B cell (primary cell): ENCODE measurements around the gene HSP90B1. TPM values are rescaled to one million over a fixed set of nuclear protein-coding genes. Genes with fewer than 3 reads are reported as not detected.

Experiments
- ATAC-seq: fragments of 200-7000 bp; cut with Tn5 transposase; one replicate; pipeline ENCODE4 v1.10.0; 2021; ENCODE audit warnings: low read depth, mild to moderate bottlenecking, moderate number of reproducible peaks, moderate library complexity
- CTCF ChIA-PET: fragments of 350-600 bp; sonication (Branson Sonifier 250); formaldehyde crosslinking; loops from one replicate; lab custom pipeline; 2021; ENCODE audit warnings: antibody characterized with exemption, inconsistent platforms; lab: Charles Lee
- POLR2A ChIA-PET: fragments of 350-600 bp; sonication (Branson Sonifier 250); formaldehyde crosslinking; loops from one replicate; lab custom pipeline; 2021; ENCODE audit warnings: antibody characterized with exemption; lab: Charles Lee
- DNase-seq: peaks from one replicate; pipeline ENCODE4 v3.0.0; 2013
- H2AFZ ChIP-seq: 2 replicates; pipeline ENCODE4 v1.6.1; 2012; ENCODE audit warnings: mild to moderate bottlenecking, low read depth, low read length; ENCODE audit not compliant: insufficient read depth, poor library complexity, severe bottlenecking
- H3K27ac ChIP-seq, 2 donors: 1 replicate in 1 of 2; 2 replicates in 1 of 2; pipeline ENCODE4 v1.5.1; 2012 to 2013; ENCODE audit warnings: low read length in 2 of 2, mild to moderate bottlenecking in 2 of 2, moderate library complexity in 1 of 2
- H3K27me3 ChIP-seq, 4 experiments: fragments of 200-600 bp in 1 of 4; sonication (generic) in 1 of 4; replicated peaks in 1 of 4; 1 replicate in 2 of 4; 2 replicates in 2 of 4; pipeline versions ENCODE4 v1.6.1 to v1.7.0; 2013 to 2016; ENCODE audit warnings: low read length in 3 of 4, mild to moderate bottlenecking in 2 of 4, mixed read lengths in 1 of 4, moderate library complexity in 1 of 4; ENCODE audit not compliant: insufficient read depth in 4 of 4, control insufficient read depth in 3 of 4; ENCODE audit errors: control extremely low read depth in 1 of 4
- H3K36me3 ChIP-seq, 2 experiments: replicated peaks in 1 of 2; 1 replicate in 1 of 2; 2 replicates in 1 of 2; pipeline versions ENCODE4 v1.6.1 to v1.7.1; 2013; ENCODE audit warnings: low read length in 1 of 2; ENCODE audit not compliant: insufficient read depth in 2 of 2, control insufficient read depth in 1 of 2; ENCODE audit errors: control extremely low read depth in 1 of 2, extremely low read depth in 1 of 2
- H3K4me1 ChIP-seq, 2 donors: fragments of 200-600 bp in 1 of 2; sonication (generic) in 1 of 2; 1 replicate in 1 of 2; 2 replicates in 1 of 2; pipeline versions ENCODE4 v1.5.1 to v1.6.1; 2013 to 2017; ENCODE audit warnings: low read length in 2 of 2; ENCODE audit not compliant: control insufficient read depth in 2 of 2, insufficient read depth in 2 of 2
- H3K4me2 ChIP-seq: replicated peaks from 2 replicates; pipeline ENCODE3; 2012; ENCODE audit warnings: mild to moderate bottlenecking, low read depth, low read length; ENCODE audit not compliant: poor library complexity, severe bottlenecking
- H3K4me3 ChIP-seq, 5 experiments: fragments of 200-600 bp in 1 of 5; sonication (generic) in 1 of 5; 1 replicate in 3 of 5; 2 replicates in 2 of 5; pipeline versions ENCODE4 v1.5.1 to v1.7.0; 2011 to 2016; ENCODE audit warnings: low read length in 4 of 5, mild to moderate bottlenecking in 4 of 5, low read depth in 2 of 5, control low read depth in 1 of 5, moderate library complexity in 1 of 5; ENCODE audit not compliant: insufficient read depth in 1 of 5; ENCODE audit errors: control extremely low read depth in 1 of 5, extremely low read depth in 1 of 5
- H3K79me2 ChIP-seq: fragments of 200-600 bp; sonication (generic); one replicate; pipeline ENCODE4 v1.6.0; 2016; ENCODE audit warnings: low read length; ENCODE audit not compliant: control insufficient read depth, insufficient read depth
- H3K9ac ChIP-seq: fragments of 200-600 bp; sonication (generic); 2 replicates; pipeline ENCODE4 v1.6.1; 2017; ENCODE audit warnings: mild to moderate bottlenecking, low read length, moderate library complexity
- H3K9me3 ChIP-seq, 3 donors: one replicate each; pipeline versions ENCODE4 v1.6.1 to v1.7.1; 2013; ENCODE audit warnings: low read length in 2 of 3; ENCODE audit not compliant: control insufficient read depth in 2 of 3, insufficient read depth in 1 of 3; ENCODE audit errors: control extremely low read depth in 1 of 3
- H4K20me1 ChIP-seq: 2 replicates; pipeline ENCODE4 v1.6.0; 2012; ENCODE audit warnings: mild to moderate bottlenecking, low read length; ENCODE audit not compliant: insufficient read depth, control insufficient read depth, poor library complexity, severe bottlenecking
- H3K27ac Mint-ChIP-seq: one replicate; pipeline ENCODE4 v1.8.0; 2021; ENCODE audit warnings: mixed read lengths
- H3K27me3 Mint-ChIP-seq: one replicate; pipeline ENCODE4 v1.8.0; 2021; ENCODE audit warnings: mixed read lengths
- H3K4me1 Mint-ChIP-seq: one replicate; pipeline ENCODE4 v1.8.0; 2021; ENCODE audit warnings: mixed read lengths
- H3K4me3 Mint-ChIP-seq: one replicate; pipeline ENCODE4 v1.8.0; 2021; ENCODE audit warnings: mixed read lengths
- H3K9me3 Mint-ChIP-seq: one replicate; pipeline ENCODE4 v1.8.0; 2022; ENCODE audit warnings: mixed read lengths; ENCODE audit not compliant: insufficient read depth
- CTCF ChIP-seq: fragments of 200-600 bp; IDR thresholded peaks from one replicate; pipeline ENCODE4 v1.8.0; 2022; ENCODE audit warnings: antibody characterized with exemption, mild to moderate bottlenecking
- EZH2 ChIP-seq: IDR thresholded peaks from 2 replicates; pipeline ENCODE4 v1.6.1; 2012; ENCODE audit warnings: borderline replicate concordance, low read depth, mild to moderate bottlenecking, moderate library complexity, low read length; ENCODE audit not compliant: insufficient read depth, poor library complexity, severe bottlenecking
- WGBS: methylation state at CpG from one replicate; pipeline ENCODE4 v1.1.5; 2013; ENCODE audit warnings: missing lambda C conversion rate; ENCODE audit not compliant: insufficient coverage; 5-methylcytosine and 5-hydroxymethylcytosine counted together
- intact Hi-C: fragments of 100-400 bp; cut with micrococcal nuclease; formaldehyde crosslinking; loops from one replicate; pipeline ENCODE4 v1.10.0; 2022
- polyA plus RNA-seq: library from polyadenylated mRNA; depleted of rRNA; stranded (reverse); fragments of >200 nt; gene quantifications from 2 replicates; pipeline ENCODE4 v1.2.3, GENCODE V29; 2012
- total RNA-seq, 2 donors: library from RNA; stranded (reverse); fragments of 120-200 nt in 1 of 2; gene quantifications; 1 replicate in 1 of 2; 2 replicates in 1 of 2; pipeline versions ENCODE4 v1.2.3 to v1.2.4, GENCODE V29; 2013 to 2022

The HSP90B1 gene
- total and polyA plus RNA-seq, 2 donors (not counting 1 experiment from before 2014, with no cell fraction given) = 94.5 to 203 TPM

DNA sequence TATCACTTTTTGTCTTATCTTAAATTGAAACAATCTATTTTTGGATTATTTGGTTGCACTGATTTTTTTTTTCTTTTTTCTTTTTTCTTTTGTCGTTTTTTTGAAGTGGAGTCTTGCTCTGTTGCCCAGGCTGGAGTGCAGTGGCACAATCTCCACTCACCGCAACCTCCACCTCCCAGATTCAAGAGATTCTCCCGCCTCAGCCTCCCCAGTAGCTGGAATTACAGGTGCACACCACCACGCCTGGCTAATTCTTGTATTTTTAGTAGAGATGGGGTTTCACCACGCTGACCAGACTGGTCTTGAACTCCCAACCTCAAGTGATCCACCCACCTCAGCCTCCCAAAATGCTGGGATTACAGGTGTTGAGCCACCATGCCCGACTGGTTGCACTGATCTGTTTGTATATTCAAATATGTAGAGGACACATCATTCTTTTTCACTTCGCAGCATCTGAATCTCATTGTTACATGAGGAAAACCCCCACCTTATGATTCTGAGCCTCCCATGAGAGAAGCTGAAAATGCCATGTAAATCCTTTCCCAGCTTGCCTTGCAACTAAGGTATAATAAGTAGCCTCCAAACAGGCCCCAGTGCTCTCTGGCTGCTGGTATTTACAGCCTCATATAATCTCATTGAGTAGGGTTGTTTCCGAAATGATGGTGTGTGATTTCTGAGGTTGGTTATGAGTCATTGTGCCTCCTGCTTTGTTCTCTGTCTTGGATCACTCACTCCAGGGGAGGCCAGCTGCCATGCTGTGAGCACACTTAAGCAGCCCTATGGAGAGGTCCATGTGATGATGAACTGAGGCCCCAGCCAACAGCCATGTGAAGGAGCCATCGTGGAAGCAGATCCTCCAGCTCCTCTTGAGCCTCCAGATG is 5.2 kb upstream of the HSP90B1 start:
- H3K27ac ChIP-seq = no peak overlapping the region
- Mint-ChIP-seq H3K27ac (peak overlapping the region; percentile 88), H3K9me3 (no peaks in the 10 kb centered on the region), H3K27me3 (no peaks in the 10 kb centered on the region), H3K4me1 (peaks cover 32% of the 10 kb centered on the region), H3K4me3 (peak overlapping the region; percentile 47)
- no peak for ATAC-seq
- no peak for DNase-seq
- no peak overlapping the region for H3K9ac ChIP-seq
- peak overlapping the region; percentile 20 for H2AFZ ChIP-seq
- POLR2A ChIA-PET = no interaction called here
- H3K79me2 ChIP-seq = peaks cover 4% of the 10 kb centered on the region
- peaks cover 13 to 15% of the 10 kb centered on the region in 2 donors for H3K4me1 ChIP-seq
- no peaks in the 10 kb centered on the region for H3K27me3 ChIP-seq
- H4K20me1 ChIP-seq = no peaks in the 10 kb centered on the region
- H3K4me2 ChIP-seq = no peak overlapping the region
- H3K9me3 ChIP-seq = no peaks in the 10 kb centered on the region
- WGBS = 77% methylated on average over 2 of the region's 9 CpGs
- no peaks in the 10 kb centered on the region for H3K36me3 ChIP-seq
- TF ChIP-seq CTCF = no peak
- TF ChIP-seq EZH2 = no peak
- intact Hi-C loops = no loop called here
- CTCF ChIA-PET = interaction anchor here (0.5 to 5.0 kb wide), 4 partner anchors 36 to 213 kb away, joined by 3 to 22 read pairs (median 4); partner anchors contain the start of gene NFYB
- H3K4me3 ChIP-seq = no peak overlapping the region

GRCh38 chr12:103928682-103929045 is 1.5 kb upstream of the HSP90B1 start:
- intact Hi-C loops = loop anchor here (1.0 kb wide), 2 partner anchors 37 to 44 kb away; partner anchors contain the start of gene TDG
- ChIA-PET POLR2A (interaction anchor here (1.8 to 3.7 kb wide), 5 partner anchors 28 to 209 kb away, joined by 5 to 40 read pairs (median 15); partner anchors contain the start of genes HCFC2, NFYB, NT5DC3 and TDG), CTCF (interaction anchor here (2.0 to 4.9 kb wide), 2 partner anchors 45 to 180 kb away, joined by 7 to 23 read pairs; no protein-coding TSS in a partner anchor)
- H2AFZ ChIP-seq = peak overlapping the region; percentile 49
- ATAC-seq (peak; percentile 0), DNase-seq (peak; percentile 94)
- peak overlapping the region; percentile 98 for H3K27ac Mint-ChIP-seq
- no peaks in the 10 kb centered on the region for H3K27me3 ChIP-seq
- peaks cover 32 to 34% of the 10 kb centered on the region in 2 donors for H3K4me1 ChIP-seq
- under 1% methylated on average over 9 of the region's 12 CpGs for WGBS
- H3K4me3 ChIP-seq = peak overlapping the region; percentile 71 to 85 (median 82)
- H3K9ac ChIP-seq = peak overlapping the region; percentile 98
- peaks cover 34% of the 10 kb centered on the region for H3K79me2 ChIP-seq
- peaks cover 2 to 16% of the 10 kb centered on the region in 2 experiments for H3K36me3 ChIP-seq
- peak overlapping the region; percentile 97 to 100 for H3K27ac ChIP-seq
- H3K4me2 ChIP-seq = peak overlapping the region; percentile 85
- H3K9me3 ChIP-seq = no peaks in the 10 kb centered on the region
- no peaks in the 10 kb centered on the region for H3K9me3 Mint-ChIP-seq
- peaks cover 14% of the 10 kb centered on the region for H4K20me1 ChIP-seq
- H3K4me3 Mint-ChIP-seq = peak overlapping the region; percentile 93
- no peak for TF ChIP-seq EZH2
- TF ChIP-seq CTCF = no peak
- H3K27me3 Mint-ChIP-seq = no peaks in the 10 kb centered on the region
- peaks cover 61% of the 10 kb centered on the region for H3K4me1 Mint-ChIP-seq
